ENCODE data around the gene NT5M. TPM values are rescaled to one million over a fixed set of nuclear protein-coding genes. Genes with fewer than 3 reads are reported as not detected.

Gene NT5M
- total and polyA plus RNA-seq, 11 donors = 4.1 to 15.1 (median 7.6) TPM

GRCh38 chr17:17361543-17361866 is 58.3 kb downstream of the NT5M start:
- peak overlapping the region in 3 of 12 donors; percentile 24 to 74 (median 59) for H3K27ac ChIP-seq
- peaks cover 0 to 18% (median 7%) of the 10 kb centered on the region in 12 donors for H3K4me1 ChIP-seq
- WGBS, 4 donors = 65 to 83% (median 75%) methylated on average over 5 of the region's 5 CpGs
- no peak for TF ChIP-seq POLR2A (IDR thresholded peaks at IDR 0.05)
- TF ChIP-seq, protein P1, sequence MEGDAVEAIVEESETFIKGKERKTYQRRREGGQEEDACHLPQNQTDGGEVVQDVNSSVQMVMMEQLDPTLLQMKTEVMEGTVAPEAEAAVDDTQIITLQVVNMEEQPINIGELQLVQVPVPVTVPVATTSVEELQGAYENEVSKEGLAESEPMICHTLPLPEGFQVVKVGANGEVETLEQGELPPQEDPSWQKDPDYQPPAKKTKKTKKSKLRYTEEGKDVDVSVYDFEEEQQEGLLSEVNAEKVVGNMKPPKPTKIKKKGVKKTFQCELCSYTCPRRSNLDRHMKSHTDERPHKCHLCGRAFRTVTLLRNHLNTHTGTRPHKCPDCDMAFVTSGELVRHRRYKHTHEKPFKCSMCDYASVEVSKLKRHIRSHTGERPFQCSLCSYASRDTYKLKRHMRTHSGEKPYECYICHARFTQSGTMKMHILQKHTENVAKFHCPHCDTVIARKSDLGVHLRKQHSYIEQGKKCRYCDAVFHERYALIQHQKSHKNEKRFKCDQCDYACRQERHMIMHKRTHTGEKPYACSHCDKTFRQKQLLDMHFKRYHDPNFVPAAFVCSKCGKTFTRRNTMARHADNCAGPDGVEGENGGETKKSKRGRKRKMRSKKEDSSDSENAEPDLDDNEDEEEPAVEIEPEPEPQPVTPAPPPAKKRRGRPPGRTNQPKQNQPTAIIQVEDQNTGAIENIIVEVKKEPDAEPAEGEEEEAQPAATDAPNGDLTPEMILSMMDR (IDR thresholded peaks at IDR 0.05) = no peak
- peaks cover 0 to 6% (median 0%) of the 10 kb centered on the region in 9 donors for H3K27me3 ChIP-seq
- H3K36me3 ChIP-seq = no peaks in the 10 kb centered on the region
- peak in 1 of 5 donors; percentile 56 for DNase-seq
- intact Hi-C loops (cut with DNase I) = loop anchor here in 3 of 10 donors (5.0 to 10.0 kb wide), 3 partner anchors 56 to 61 kb away; partner anchors contain the start of gene NT5M (in 1 of the 3)
- H3K4me3 ChIP-seq = no peak overlapping the region
- peak in 1 of 4 donors; percentile 28 for ATAC-seq
- peaks cover 0 to 18% (median 0%) of the 10 kb centered on the region in 12 donors for H3K9me3 ChIP-seq

GRCh38 chr17:17361867-17362539 is 58.8 kb downstream of the NT5M start:
- TF ChIP-seq, protein P1 (IDR thresholded peaks at IDR 0.05) = no peak
- no peak for TF ChIP-seq POLR2A (IDR thresholded peaks at IDR 0.05)
- peaks cover 0 to 18% (median 7%) of the 10 kb centered on the region in 12 donors for H3K4me1 ChIP-seq
- H3K27me3 ChIP-seq = peaks cover 0 to 6% (median 0%) of the 10 kb centered on the region in 9 donors
- DNase-seq = peak in 3 of 5 donors; percentile 59 to 72 (median 61)
- peak overlapping the region in 9 of 12 donors; percentile 17 to 74 (median 59) for H3K27ac ChIP-seq
- no peaks in the 10 kb centered on the region for H3K36me3 ChIP-seq
- WGBS, 4 donors = 57 to 77% (median 72%) methylated on average over 10 to 12 of the region's 12 CpGs
- peaks cover 0 to 18% (median 0%) of the 10 kb centered on the region in 12 donors for H3K9me3 ChIP-seq
- ATAC-seq = peak; percentile 19 to 74 (median 58)
- no peak overlapping the region for H3K4me3 ChIP-seq
- intact Hi-C loops (cut with DNase I) = loop anchor here in 3 of 10 donors (5.0 to 10.0 kb wide), 3 partner anchors 55 to 60 kb away; partner anchors contain the start of gene NT5M (in 1 of the 3)

DNA sequence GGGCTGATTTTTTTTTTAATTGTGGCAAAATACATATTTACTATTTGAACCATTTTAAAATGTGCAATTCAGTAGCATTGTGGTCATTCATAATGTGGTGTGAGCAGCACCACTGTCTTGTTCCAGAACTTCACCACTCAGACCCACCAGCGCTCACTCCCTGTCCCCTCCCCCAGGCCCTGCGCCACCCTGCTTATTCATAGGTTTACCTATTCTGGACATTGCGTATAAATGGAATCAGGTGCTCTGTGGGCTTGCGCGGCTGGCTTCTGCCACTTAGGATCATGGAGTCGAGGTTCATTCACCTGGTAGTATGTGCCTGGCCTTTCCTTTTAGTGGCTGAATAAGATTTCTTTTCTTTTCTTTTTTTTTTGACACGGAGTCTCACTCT is 59.4 kb downstream of the NT5M start:
- peak in 1 of 5 donors; percentile 44 for DNase-seq
- peak overlapping the region in 7 of 12 donors; percentile 17 to 74 (median 61) for H3K27ac ChIP-seq

More for the DNA sequence above, 59.4 kb downstream of the NT5M start:
- intact Hi-C loops (cut with DNase I) = loop anchor here in 3 of 10 donors (5.0 to 10.0 kb wide), 3 partner anchors 55 to 60 kb away; partner anchors contain the start of gene NT5M (in 1 of the 3)
- no peak overlapping the region for H3K4me3 ChIP-seq
- ATAC-seq = no peak
- 91 to 96% (median 96%) methylated on average over 7 of the region's 7 CpGs for WGBS, 4 donors
- peaks cover 0 to 18% (median 0%) of the 10 kb centered on the region in 12 donors for H3K9me3 ChIP-seq
- peaks cover 0 to 6% (median 0%) of the 10 kb centered on the region in 9 donors for H3K27me3 ChIP-seq
- TF ChIP-seq, protein P1 (IDR thresholded peaks at IDR 0.05) = no peak
- TF ChIP-seq POLR2A (IDR thresholded peaks at IDR 0.05) = no peak
- peaks cover 0 to 18% (median 7%) of the 10 kb centered on the region in 12 donors for H3K4me1 ChIP-seq
- H3K36me3 ChIP-seq = no peaks in the 10 kb centered on the region

Data from heart left ventricle (tissue), 16 donors.